Subcutaneous preadipocyte (primary cell): ENCODE measurements around the gene SESN3. TPM values are rescaled to one million over a fixed set of nuclear protein-coding genes. Genes with fewer than 3 reads are reported as not detected.

ENCODE experiments used
- total RNA-seq: library from RNA; depleted of rRNA; stranded (reverse); fragments of >200 nt; gene quantifications from 2 replicates; pipeline ENCODE4 v1.2.3, GENCODE V29; 2012

The SESN3 gene, protein sequence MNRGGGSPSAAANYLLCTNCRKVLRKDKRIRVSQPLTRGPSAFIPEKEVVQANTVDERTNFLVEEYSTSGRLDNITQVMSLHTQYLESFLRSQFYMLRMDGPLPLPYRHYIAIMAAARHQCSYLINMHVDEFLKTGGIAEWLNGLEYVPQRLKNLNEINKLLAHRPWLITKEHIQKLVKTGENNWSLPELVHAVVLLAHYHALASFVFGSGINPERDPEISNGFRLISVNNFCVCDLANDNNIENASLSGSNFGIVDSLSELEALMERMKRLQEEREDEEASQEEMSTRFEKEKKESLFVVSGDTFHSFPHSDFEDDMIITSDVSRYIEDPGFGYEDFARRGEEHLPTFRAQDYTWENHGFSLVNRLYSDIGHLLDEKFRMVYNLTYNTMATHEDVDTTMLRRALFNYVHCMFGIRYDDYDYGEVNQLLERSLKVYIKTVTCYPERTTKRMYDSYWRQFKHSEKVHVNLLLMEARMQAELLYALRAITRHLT
- total RNA-seq, result 10.4 and 19.5 TPM in 2 replicates

DNA sequence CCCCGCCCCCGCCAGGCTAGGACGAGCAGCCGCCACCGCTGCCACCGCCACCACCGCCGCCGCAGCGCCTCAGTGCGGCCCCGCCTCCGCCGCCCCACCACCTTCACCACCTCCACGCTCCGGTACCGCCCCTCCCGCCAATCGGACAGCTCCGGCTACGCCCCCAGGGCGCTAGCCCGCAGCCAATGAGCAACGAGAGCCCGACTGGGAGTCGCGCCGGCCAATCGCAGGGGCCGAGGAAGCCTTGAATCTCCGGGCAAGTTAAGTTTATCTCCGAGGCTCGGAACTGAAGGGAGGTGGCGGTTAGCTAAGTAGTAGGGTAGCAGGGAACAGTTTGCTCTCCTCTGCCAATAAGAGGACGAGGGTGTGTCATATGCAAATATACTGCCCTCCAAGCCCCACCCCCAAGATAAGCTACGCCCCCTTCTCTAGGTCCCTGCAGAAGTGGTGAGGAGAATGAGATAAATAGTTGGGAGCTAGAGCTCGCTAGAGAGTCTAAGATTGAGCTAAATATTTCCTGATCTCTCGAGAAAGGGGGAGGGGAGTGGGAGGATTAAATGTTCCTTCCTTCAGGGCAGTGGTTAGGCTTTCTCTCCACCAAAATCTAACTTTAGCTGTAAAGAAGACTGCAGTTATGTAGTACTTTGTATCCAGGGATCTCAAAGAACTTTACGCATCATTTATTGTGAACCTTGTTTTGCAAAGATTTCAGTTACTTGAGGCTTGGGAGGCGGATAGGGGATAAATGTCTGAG lies at the start of gene SESN3:
Gene SESN3 (minus strand): TSS at position 76 of the 754 bp plus-strand sequence. CDS start 342 bp downstream, outside the sequence.

Other genes starting within 250 kb of the SESN3 start
- gene KDM4E, start 205.9 kb downstream of the SESN3 start, total RNA-seq, result not detected in 2 replicates
- not detected in 2 replicates for gene KDM4F, start 181.8 kb downstream of the SESN3 start, total RNA-seq
- gene SRSF8, start 164.3 kb downstream of the SESN3 start, total RNA-seq, result 18.4 TPM in 2 replicates
- 26.1 and 41.6 TPM in 2 replicates for gene ENDOD1, start 141.4 kb downstream of the SESN3 start, total RNA-seq